ENCODE data around the gene DYNAP.

- no peak for TF ChIP-seq POLR2AphosphoS5 (IDR thresholded peaks at IDR 0.05)
- TF ChIP-seq, protein P1, sequence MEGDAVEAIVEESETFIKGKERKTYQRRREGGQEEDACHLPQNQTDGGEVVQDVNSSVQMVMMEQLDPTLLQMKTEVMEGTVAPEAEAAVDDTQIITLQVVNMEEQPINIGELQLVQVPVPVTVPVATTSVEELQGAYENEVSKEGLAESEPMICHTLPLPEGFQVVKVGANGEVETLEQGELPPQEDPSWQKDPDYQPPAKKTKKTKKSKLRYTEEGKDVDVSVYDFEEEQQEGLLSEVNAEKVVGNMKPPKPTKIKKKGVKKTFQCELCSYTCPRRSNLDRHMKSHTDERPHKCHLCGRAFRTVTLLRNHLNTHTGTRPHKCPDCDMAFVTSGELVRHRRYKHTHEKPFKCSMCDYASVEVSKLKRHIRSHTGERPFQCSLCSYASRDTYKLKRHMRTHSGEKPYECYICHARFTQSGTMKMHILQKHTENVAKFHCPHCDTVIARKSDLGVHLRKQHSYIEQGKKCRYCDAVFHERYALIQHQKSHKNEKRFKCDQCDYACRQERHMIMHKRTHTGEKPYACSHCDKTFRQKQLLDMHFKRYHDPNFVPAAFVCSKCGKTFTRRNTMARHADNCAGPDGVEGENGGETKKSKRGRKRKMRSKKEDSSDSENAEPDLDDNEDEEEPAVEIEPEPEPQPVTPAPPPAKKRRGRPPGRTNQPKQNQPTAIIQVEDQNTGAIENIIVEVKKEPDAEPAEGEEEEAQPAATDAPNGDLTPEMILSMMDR (IDR thresholded peaks at IDR 0.05): no peak
Observed at GRCh38 chr18:54630963-54631362, 39.9 kb downstream of the DYNAP start.

Data from breast epithelium (tissue), 3 donors.